GM19025 (cell line): ENCODE measurements around the gene MAP3K7CL.

Experiments
- ATAC-seq: cut with Tn5 transposase; IDR thresholded peaks from one replicate; pipeline ENCODE4 v1.9.1; 2021; ENCODE audit warnings: mild to moderate bottlenecking, low read depth, moderate library complexity; ENCODE audit not compliant: unreplicated experiment

Gene MAP3K7CL

GRCh38 chr21:29219165-29219770 lies 88.8 kb downstream of the MAP3K7CL start:
- no peak for ATAC-seq

- ATAC-seq, result no peak
These were observed 90.9 kb downstream of the MAP3K7CL start for GRCh38 chr21:29221253-29221744.

- ATAC-seq, result no peak
These were observed 93.6 kb downstream of the MAP3K7CL start for GRCh38 chr21:29224006-29224405.
